Endodermal cell (in vitro differentiated cells): Measurements from ENCODE around the gene GRIN2A. TPM values are rescaled to one million over a fixed set of nuclear protein-coding genes. Genes with fewer than 3 reads are reported as not detected.

ENCODE experiments used
- DNase-seq: peaks from one replicate; pipeline ENCODE4 v3.0.0-alpha.2; 2017
- H3K27ac ChIP-seq: 2 replicates; pipeline ENCODE4 v1.5.1; 2013; ENCODE audit warnings: mild to moderate bottlenecking, low read depth, low read length, moderate library complexity
- H3K27me3 ChIP-seq: 2 replicates; pipeline ENCODE4 v1.6.1; 2013; ENCODE audit warnings: mild to moderate bottlenecking, low read length, moderate library complexity; ENCODE audit not compliant: insufficient read depth, control insufficient read depth, poor library complexity, severe bottlenecking
- H3K36me3 ChIP-seq: 2 replicates; pipeline ENCODE4 v1.7.0; 2013; ENCODE audit warnings: mild to moderate bottlenecking, low read length, moderate library complexity; ENCODE audit not compliant: control insufficient read depth, insufficient read depth
- H3K4me1 ChIP-seq: one replicate; pipeline ENCODE4 v1.7.0; 2013; ENCODE audit warnings: low read length; ENCODE audit not compliant: control insufficient read depth, insufficient read depth
- H3K4me3 ChIP-seq: 2 replicates; pipeline ENCODE4 v1.5.1; 2013; ENCODE audit warnings: mild to moderate bottlenecking, low read length, moderate library complexity
- H3K9ac ChIP-seq: 2 replicates; pipeline ENCODE4 v1.6.1; 2013; ENCODE audit warnings: mild to moderate bottlenecking, low read length, moderate library complexity; ENCODE audit not compliant: poor library complexity, severe bottlenecking; ENCODE audit errors: extremely low read depth
- H3K9me3 ChIP-seq: 2 replicates; pipeline ENCODE4 v1.6.1; 2013; ENCODE audit warnings: mild to moderate bottlenecking, low read length, moderate library complexity; ENCODE audit not compliant: control insufficient read depth
- H3K27ac Mint-ChIP-seq: 2 replicates; pipeline ENCODE4 v1.8.0; 2020; ENCODE audit warnings: mixed read lengths
- H3K27me3 Mint-ChIP-seq: 2 replicates; pipeline ENCODE4 v1.8.0; 2021; ENCODE audit warnings: mild to moderate bottlenecking, mixed read lengths; ENCODE audit not compliant: insufficient read depth
- H3K36me3 Mint-ChIP-seq: 2 replicates; pipeline ENCODE4 v1.8.0; 2020; ENCODE audit warnings: low read depth, mixed read lengths
- H3K4me1 Mint-ChIP-seq: 2 replicates; pipeline ENCODE4 v1.8.0; 2020; ENCODE audit warnings: mixed read lengths
- H3K4me3 Mint-ChIP-seq: 2 replicates; pipeline ENCODE4 v1.8.0; 2020; ENCODE audit warnings: mild to moderate bottlenecking, moderate library complexity, mixed read lengths
- H3K9me3 Mint-ChIP-seq: 2 replicates; pipeline ENCODE4 v1.8.0; 2020; ENCODE audit warnings: mild to moderate bottlenecking, mixed read lengths
- WGBS, 2 experiments: methylation state at CpG; one replicate each; pipeline versions ENCODE4 v1.1.5 to v1.1.7; 2013; ENCODE audit warnings: missing lambda C conversion rate in 2 of 2, mixed read lengths in 1 of 2; ENCODE audit not compliant: insufficient coverage in 1 of 2, insufficient read length in 1 of 2; 5-methylcytosine and 5-hydroxymethylcytosine counted together
- total RNA-seq, 2 donors: library from RNA; stranded (reverse); fragmentation: NEBNext Ultra II Directional in 1 of 2; extraction: Animal tissue kit (Norgen Biotek cat#: 25700) in 1 of 2; gene quantifications; 2 replicates in 1 of 2; 3 replicates in 1 of 2; pipeline ENCODE4 v1.2.1, GENCODE V29; 2021
- TF ChIP-seq, protein P1 (sequence below): fragments of 200-600 bp; sonication (generic); conservative IDR thresholded peaks from 2 replicates; pipeline ENCODE4 v1.5.0; 2021; ENCODE audit warnings: antibody characterized with exemption, mild to moderate bottlenecking

GRIN2A gene
- total RNA-seq, 2 donors from 2014 or later, result 1.2 TPM

DNA sequence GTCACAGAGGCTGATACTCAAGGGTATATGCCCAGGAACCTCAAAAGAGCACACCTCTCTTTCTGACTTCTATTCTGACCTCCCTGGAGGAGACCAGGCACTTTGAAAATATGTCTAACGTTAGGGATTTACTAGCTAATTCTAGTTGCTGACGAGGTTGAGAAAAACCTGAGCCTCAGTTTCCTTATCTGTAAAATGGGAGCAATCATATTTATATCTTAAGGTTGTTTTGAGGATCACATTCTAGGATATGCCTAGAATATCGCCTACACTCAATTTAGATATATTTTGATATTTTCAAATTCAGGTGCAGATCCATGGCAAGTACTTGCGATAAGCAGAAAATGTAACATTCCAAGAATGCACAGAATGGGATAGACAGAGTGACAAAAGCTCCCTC lies 425.8 kb downstream of the GRIN2A start:
- no peak overlapping the region for H3K27ac Mint-ChIP-seq
- Histone ChIP-seq H3K36me3 (no peaks in the 10 kb centered on the region), H3K4me3 (no peak overlapping the region), H3K9ac (no peak overlapping the region), H3K4me1 (no peaks in the 10 kb centered on the region), H3K27me3 (no peaks in the 10 kb centered on the region), H3K27ac (no peak overlapping the region), H3K9me3 (no peaks in the 10 kb centered on the region)
- no peak overlapping the region for H3K4me3 Mint-ChIP-seq
- peaks cover 10% of the 10 kb centered on the region for H3K4me1 Mint-ChIP-seq
- TF ChIP-seq, protein P1, sequence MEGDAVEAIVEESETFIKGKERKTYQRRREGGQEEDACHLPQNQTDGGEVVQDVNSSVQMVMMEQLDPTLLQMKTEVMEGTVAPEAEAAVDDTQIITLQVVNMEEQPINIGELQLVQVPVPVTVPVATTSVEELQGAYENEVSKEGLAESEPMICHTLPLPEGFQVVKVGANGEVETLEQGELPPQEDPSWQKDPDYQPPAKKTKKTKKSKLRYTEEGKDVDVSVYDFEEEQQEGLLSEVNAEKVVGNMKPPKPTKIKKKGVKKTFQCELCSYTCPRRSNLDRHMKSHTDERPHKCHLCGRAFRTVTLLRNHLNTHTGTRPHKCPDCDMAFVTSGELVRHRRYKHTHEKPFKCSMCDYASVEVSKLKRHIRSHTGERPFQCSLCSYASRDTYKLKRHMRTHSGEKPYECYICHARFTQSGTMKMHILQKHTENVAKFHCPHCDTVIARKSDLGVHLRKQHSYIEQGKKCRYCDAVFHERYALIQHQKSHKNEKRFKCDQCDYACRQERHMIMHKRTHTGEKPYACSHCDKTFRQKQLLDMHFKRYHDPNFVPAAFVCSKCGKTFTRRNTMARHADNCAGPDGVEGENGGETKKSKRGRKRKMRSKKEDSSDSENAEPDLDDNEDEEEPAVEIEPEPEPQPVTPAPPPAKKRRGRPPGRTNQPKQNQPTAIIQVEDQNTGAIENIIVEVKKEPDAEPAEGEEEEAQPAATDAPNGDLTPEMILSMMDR, result no peak
- no peaks in the 10 kb centered on the region for H3K36me3 Mint-ChIP-seq
- H3K9me3 Mint-ChIP-seq, result no peaks in the 10 kb centered on the region
- H3K27me3 Mint-ChIP-seq, result no peaks in the 10 kb centered on the region
- DNase-seq, result no peak
- 89 to 100% methylated on average over 2 to 4 of the region's 4 CpGs for WGBS, 2 experiments

DNA sequence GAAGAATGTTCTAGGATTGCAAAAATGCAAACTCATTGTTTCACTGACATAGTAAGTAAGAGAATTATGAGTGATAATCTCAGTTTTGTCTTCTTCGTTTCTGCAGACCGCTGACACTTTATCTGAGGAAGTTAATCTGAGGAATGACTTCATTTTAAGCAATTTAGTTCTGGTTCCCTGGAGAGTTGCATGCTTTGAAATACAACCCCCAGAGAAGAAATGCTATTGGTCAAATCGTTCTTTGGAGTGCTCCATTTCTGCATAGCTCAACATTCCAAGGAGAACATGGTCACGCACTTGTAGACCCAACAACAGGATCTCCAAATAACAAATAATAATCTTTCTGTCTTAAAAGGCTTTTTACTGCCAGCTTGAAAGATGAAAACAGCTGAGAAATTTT lies 427.1 kb downstream of the GRIN2A start:
- no peaks in the 10 kb centered on the region for H3K27me3 ChIP-seq
- no peak overlapping the region for H3K9ac ChIP-seq
- H3K27ac Mint-ChIP-seq, result no peak overlapping the region
- DNase-seq, result no peak
- H3K4me1 Mint-ChIP-seq, result peaks cover 10% of the 10 kb centered on the region
- H3K27me3 Mint-ChIP-seq, result no peaks in the 10 kb centered on the region
- TF ChIP-seq, protein P1, result no peak
- 60 to 64% methylated on average over 4 of the region's 4 CpGs for WGBS, 2 experiments
- H3K4me3 ChIP-seq, result no peak overlapping the region
- no peak overlapping the region for H3K27ac ChIP-seq
- H3K36me3 ChIP-seq, result no peaks in the 10 kb centered on the region
- no peaks in the 10 kb centered on the region for H3K9me3 Mint-ChIP-seq
- no peaks in the 10 kb centered on the region for H3K36me3 Mint-ChIP-seq
- H3K9me3 ChIP-seq, result no peaks in the 10 kb centered on the region
- H3K4me1 ChIP-seq, result no peaks in the 10 kb centered on the region
- H3K4me3 Mint-ChIP-seq, result no peak overlapping the region

DNA sequence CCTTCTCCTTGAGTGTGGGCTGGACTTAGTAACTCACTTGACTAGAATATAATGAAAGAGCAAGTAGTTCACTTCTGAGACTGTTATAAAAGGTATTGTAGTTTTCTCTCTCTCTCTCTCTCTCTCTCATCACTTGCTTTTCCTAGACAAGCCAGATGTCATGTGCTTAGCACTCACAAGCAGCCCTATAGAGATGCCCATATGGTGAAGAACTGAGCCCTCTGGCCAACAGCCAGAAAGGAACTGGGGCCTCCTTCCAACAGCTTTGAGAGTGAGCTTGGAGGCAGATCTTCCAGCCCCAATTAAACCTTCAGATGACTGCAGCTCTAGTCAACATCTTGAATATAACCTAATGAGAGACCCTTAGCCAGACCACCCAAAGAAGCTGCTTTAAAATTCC lies 440.5 kb downstream of the GRIN2A start:
- Histone ChIP-seq H3K9ac (no peak overlapping the region), H3K36me3 (no peaks in the 10 kb centered on the region), H3K4me3 (no peak overlapping the region), H3K27ac (no peak overlapping the region), H3K27me3 (no peaks in the 10 kb centered on the region), H3K9me3 (no peaks in the 10 kb centered on the region), H3K4me1 (no peaks in the 10 kb centered on the region)
- Mint-ChIP-seq H3K4me1 (peaks cover 4% of the 10 kb centered on the region), H3K9me3 (no peaks in the 10 kb centered on the region), H3K27ac (no peak overlapping the region), H3K27me3 (no peaks in the 10 kb centered on the region), H3K4me3 (no peak overlapping the region), H3K36me3 (no peaks in the 10 kb centered on the region)
- DNase-seq, result no peak
- TF ChIP-seq, protein P1, result no peak
